Measurements from ENCODE around the gene PEAK1. TPM values are rescaled to one million over a fixed set of nuclear protein-coding genes. Genes with fewer than 3 reads are reported as not detected.

Gene PEAK1
- total RNA-seq, 1 donor from 2014 or later, result 10.5 TPM

- no peak for ATAC-seq
Observed at GRCh38 chr15:77402740-77403379, 17.0 kb downstream of the PEAK1 start.

- no peak for ATAC-seq
Observed at GRCh38 chr15:77400258-77400657, 19.6 kb downstream of the PEAK1 start.

- no peak for ATAC-seq
Observed at GRCh38 chr15:77398927-77399326, 21.0 kb downstream of the PEAK1 start.

GRCh38 chr15:77396692-77397091, 23.2 kb downstream of the PEAK1 start:
- no peak for ATAC-seq

GRCh38 chr15:77395013-77395774, 24.7 kb downstream of the PEAK1 start:
- no peak for ATAC-seq

GRCh38 chr15:77393471-77393840, 26.4 kb downstream of the PEAK1 start:
- ATAC-seq, result no peak

- ATAC-seq, result no peak
Observed at GRCh38 chr15:77392762-77393470, 27.0 kb downstream of the PEAK1 start.

GRCh38 chr15:77391372-77391951, 28.4 kb downstream of the PEAK1 start:
- no peak for ATAC-seq

- ATAC-seq, result no peak
Observed at GRCh38 chr15:77387365-77388105, 32.4 kb downstream of the PEAK1 start.

GRCh38 chr15:77386626-77387025, 33.3 kb downstream of the PEAK1 start:
- ATAC-seq, result no peak

- ATAC-seq, result no peak
Observed at GRCh38 chr15:77384589-77385359, 35.1 kb downstream of the PEAK1 start.

GRCh38 chr15:77384086-77384485, 35.8 kb downstream of the PEAK1 start:
- ATAC-seq, result no peak

- no peak for ATAC-seq
Observed at GRCh38 chr15:77380033-77380432, 39.9 kb downstream of the PEAK1 start.

GRCh38 chr15:77376770-77377169, 43.1 kb downstream of the PEAK1 start:
- ATAC-seq, result no peak

- no peak for ATAC-seq
Observed at GRCh38 chr15:77375133-77375532, 44.8 kb downstream of the PEAK1 start.

GRCh38 chr15:77373441-77373840, 46.5 kb downstream of the PEAK1 start:
- ATAC-seq, result no peak

GRCh38 chr15:77371850-77372563, 47.9 kb downstream of the PEAK1 start:
- no peak for ATAC-seq

GRCh38 chr15:77370580-77370979, 49.3 kb downstream of the PEAK1 start:
- no peak for ATAC-seq

- ATAC-seq, result no peak
Observed at GRCh38 chr15:77369168-77369567, 50.7 kb downstream of the PEAK1 start.

GRCh38 chr15:77367631-77368030, 52.3 kb downstream of the PEAK1 start:
- no peak for ATAC-seq

GRCh38 chr15:77361456-77361855, 58.4 kb downstream of the PEAK1 start:
- no peak for ATAC-seq
